NCI-H128 (cell line): ENCODE results near the gene CIB4.
"Not testable (repeated sequence)": the region's sequence is repeated elsewhere in the genome, so short reads cannot be mapped to it uniquely, and the experiment has no call there.

Experiments used
- DNase-seq: peaks from one replicate; lab custom pipeline; 2025; ENCODE audit not compliant: unreplicated experiment; lab: John Stamatoyannopoulos, UW

CIB4 gene

GRCh38 chr2:26668041-26668440 is 26.9 kb upstream of the CIB4 start:
- no peak for DNase-seq

DNA sequence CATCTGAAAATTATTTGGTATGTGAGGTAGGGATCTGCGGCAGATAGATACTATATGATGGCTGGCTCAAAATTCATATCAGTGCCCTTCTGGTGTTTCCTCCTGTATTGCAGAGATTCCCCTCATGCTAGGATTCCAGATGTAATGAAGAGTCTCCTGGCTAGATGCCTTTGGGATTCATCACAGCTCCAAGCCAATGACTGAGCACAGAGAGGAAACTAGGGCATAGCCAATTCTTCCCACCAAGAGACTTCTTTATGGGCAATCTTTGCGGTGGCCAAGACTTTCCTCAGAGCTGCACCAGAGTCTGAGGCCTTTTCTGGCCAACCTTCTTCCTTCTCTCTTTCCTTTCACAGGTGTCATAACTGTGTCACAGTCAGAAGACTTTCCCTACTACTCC is 25.5 kb upstream of the CIB4 start:
- no peak for DNase-seq

DNA sequence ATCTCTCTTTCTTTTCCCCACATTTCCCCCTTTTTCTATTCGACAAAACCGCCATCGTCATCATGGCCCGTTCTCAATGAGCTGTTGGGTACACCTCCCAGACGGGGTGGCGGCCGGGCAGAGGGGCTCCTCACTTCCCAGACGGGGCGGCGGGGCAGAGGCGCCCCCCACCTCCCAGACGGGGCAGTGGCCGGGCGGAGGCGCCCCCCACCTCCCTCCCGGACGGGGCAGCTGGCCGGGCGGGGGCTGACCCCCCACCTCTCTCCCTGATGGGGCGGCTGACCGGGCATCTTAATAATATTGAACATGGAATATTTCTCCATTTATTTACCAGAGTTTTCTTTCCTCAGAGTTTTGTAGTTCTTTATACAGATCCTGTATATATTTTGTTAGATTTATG is 24.1 kb upstream of the CIB4 start:
- not testable (repeated sequence) for DNase-seq

DNA sequence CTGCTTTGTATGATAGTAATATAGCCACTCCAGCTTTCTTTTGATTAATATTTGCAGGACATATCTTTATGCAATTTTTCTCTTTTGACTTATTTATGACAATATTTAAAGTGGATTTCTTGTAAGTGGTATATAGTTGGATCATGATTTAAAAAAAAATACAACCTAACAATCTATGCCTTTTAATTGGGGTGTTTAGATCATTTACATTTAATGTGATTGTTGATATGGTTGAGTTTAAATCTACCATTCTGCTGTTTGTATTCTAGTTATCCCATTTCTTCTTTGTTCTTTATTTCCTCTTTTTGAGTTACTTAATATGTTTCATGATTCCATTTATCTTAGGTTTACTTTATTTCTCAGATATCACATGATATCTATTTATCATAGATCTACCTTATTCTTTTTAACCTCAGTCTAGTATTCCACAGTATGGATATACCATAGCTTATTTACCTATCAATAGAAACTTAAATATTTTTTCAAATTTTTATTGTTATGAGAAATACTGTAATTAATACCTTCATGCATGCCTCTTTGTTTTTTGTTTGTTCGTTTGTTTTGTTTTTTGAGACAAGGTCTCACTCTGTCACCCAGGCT is 19.3 kb upstream of the CIB4 start:
- no peak for DNase-seq

- DNase-seq, result no peak
Measured at GRCh38 chr2:26658691-26659346, 17.7 kb upstream of the CIB4 start.

GRCh38 chr2:26657265-26657664 is 16.1 kb upstream of the CIB4 start:
- DNase-seq, result no peak

DNA sequence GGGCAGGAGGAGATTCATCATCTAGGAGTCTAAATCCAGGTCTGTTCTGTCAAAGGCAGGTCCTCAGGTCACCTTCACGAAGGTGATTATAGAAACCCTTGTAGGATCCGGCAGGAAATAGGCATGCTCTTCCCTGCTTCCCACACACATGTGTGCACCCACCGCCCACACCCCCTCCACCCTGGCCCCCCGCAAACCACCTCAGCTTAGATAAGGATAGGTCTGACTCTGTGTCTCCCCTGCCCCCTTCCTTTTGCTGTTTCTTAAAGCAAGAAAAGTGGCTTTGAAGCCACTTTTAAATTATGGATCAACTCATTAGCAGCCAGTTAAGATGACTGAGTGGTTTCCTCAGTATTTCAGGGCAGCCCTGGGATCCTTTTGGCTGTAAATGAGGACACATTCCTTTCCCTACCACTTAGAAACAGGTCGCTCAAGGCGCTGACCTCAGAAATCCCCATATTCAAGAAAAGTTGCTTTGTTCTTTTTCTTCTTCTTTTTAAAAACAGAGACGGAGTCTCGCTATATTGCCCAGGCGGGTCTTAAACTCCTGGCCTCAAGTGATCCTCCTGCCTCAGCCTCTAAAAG is 14.5 kb upstream of the CIB4 start:
- no peak for DNase-seq

DNA sequence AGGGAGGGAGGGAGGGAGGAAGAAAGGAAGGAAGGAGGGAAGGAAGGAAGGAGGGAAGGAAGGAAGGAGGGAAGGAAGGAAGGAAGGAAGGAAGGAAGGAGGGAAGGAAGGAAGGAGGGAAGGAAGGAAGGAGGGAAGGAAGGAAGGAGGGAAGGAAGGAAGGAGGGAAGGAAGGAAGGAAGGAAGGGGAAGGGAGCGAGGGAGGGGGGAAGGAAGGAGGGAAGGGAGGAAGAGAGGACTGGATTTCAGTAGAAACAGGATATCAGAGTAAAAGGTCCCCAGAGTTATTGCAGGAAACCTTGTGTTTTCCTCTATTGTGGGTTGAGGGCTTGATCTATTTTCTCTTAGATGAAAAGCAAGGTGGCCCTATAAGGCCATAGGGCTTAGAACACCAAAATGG is 14.0 kb upstream of the CIB4 start:
- DNase-seq, result not testable (repeated sequence)

- no peak for DNase-seq
Measured at GRCh38 chr2:26654061-26654340, 12.8 kb upstream of the CIB4 start.

DNA sequence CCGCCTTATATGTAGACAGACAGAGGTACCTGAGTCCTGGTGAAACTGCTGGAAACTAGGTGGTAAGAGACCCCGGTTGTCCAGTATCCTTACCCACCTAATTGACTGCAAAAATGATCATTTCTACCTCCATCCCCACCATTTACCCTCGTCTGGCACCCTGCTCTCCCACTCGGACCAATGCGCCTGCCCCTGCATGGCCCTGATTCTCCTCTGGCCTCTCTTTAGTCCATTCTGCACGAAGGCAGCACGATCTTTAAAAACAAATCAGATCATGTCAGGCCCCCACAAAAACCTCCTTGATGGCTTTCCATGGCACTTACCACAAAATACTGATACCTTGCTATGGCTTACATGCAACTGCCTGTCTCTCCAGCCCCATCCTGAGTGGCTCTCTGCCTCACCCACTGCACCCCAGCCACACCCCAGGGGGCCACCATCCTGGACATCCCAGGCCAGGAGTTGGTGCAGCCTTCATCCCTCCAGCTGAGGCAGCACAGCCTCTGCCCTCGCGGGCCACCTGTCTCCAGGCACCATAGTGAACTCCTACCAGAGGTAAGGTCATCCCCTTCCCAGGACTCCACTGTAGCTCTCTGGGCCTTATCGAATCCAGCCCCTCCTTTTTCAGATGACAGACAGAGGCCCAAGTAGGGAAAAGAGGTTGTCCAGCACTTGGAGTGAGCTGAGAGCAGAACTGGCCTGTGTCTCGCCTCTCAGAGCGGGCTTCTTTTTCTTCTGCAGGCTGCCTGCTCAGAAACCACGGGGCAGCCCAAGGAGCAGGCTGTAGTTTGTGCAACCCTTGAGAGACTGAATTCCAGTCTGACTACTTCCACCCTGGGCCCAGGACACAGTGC is 12.3 kb upstream of the CIB4 start:
- no peak for DNase-seq

- no peak for DNase-seq
Measured at GRCh38 chr2:26652361-26653041, 11.3 kb upstream of the CIB4 start.

GRCh38 chr2:26651799-26652198 is 10.6 kb upstream of the CIB4 start:
- no peak for DNase-seq

DNA sequence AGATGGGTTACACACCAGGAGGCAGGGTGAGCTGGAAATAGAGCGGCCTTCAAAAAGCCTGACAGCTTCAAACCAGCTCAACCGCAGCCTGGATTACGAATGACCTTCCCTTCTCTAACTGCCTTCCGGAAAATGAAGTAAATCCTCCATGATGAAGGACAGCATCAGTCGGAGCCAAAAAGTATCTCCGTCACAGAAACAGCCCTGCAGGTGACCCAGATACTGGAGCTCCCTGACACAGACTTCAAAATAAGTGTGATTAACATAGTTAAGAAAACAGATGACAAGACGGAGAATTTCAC is 10.3 kb upstream of the CIB4 start:
- DNase-seq, result no peak

DNA sequence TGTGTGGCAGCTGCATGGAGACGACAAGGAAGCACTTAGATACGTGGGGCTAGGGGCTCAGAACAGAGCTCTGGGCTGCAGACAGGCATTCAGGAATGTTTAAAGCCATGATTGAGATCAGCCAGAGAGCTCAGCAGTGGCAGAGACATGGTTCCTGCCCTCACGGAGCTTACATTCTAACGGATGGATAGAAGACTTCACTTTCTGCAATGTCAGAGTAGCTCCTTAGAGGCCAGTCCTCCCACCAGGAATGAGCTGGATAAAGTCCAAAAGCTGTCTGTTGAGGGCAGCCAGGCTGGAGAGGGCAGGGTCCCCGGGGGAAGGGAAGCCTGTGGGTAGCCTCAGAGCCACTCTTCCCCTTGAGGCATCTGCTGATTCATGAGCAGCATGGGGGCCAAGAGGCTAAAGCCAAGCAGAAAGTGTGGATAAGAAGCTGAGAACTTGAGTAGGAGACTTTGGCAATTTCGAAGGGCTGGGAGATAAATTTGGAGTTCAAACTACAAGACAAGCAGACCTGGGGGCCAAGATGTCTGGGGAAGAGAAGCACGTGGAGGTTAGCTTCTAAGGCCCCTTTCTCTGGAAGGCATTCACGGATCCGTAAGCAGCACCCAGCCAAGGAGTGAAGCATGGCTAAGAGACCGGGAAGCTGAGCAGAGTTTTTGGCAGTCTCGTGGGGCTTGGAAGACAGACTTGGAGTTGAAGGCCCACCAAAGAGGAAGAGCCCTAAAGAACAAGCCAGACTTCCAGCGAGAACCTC is 9.7 kb upstream of the CIB4 start:
- DNase-seq, result no peak

DNA sequence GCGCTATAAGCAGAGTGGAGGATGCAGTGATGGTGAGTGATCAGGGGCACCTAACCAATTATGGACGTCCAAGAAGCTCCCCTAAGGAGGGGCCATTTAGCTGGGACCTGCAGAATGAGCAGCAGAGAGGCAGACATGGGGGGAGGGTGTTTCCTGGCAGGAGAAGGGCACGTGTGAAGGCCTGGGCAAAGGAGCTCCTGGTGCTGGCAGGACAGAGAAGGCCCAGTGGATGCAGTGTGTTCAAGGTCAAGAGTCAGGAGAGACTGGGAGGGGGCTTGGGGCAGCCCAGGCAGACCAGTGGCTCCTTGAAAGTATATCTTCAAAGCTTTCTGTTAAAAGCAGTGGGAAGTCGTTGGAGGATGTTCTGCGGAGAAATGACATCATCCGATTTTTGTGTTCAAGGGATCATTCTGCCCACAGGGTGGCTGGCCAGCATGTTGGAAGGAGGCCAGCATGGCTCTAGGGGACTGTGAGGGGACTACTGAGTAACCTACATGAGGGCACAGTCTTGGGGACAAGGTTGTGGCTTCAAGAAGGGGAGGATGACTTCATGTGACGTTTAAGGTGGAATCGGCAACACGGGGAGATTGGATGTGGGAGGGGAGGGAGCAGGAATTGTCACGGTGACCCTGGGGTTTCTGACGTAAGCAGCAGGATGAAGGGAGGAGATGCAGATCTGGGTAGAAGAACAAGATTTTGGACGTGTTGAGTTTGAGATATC is 9.0 kb upstream of the CIB4 start:
- no peak for DNase-seq

- DNase-seq, result no peak
Measured at GRCh38 chr2:26649322-26649721, 8.2 kb upstream of the CIB4 start.

DNA sequence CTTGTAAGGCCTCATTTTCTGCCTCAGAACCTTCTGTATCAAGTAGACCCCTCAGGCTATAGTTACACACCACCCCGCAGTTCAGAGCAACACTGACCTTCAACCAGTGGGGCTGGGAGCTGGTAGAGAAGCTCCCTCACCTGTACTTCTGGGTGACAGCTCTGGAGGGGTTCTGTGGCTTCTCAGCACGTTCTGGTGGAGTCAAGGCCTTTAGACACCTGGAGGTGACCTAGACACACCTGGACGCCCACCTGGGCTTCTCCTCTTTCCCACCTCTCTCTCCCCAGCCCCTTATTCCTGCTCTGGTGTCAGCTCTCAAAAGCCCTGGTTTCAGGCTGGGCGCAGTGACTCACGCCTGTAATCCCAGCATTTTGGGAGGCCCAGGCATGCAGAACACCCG is 7.3 kb upstream of the CIB4 start:
- DNase-seq, result no peak

- no peak for DNase-seq
Measured at GRCh38 chr2:26647981-26648380, 6.8 kb upstream of the CIB4 start.

DNA sequence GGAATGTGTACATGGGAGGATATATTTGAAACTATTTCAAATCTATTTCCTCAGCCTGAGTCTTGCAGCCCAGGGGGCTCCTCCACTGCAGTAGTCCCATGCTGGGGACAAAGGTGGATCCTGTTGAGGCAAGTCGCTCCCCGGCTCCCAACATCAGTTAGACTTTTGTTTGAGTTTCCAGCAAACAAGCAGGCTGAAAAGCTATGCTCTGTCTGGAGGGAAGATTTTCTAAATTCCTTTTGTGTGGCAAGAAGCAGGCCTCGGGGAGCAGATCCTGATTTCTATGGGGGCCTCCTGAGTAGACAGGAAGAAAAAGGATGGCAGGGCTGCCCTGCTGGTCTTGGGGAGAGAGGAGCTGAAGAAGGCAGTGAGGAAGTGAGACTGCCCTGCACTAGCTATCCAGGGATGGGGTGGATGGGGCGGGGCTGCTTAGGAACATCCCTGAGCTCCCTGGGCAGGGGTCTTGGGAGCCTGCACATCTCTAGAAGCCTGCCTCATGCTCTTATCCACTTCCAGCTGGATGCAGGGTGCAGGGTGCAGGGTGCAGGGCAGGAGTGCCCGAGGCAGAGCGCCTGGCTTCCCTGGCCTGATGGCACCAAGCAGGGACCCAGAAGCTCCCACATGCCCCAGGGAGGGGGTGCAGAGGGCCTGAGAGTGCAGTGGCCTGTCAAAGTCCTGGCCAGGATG is 6.0 kb upstream of the CIB4 start:
- DNase-seq, result no peak

GRCh38 chr2:26645762-26646161 is 4.6 kb upstream of the CIB4 start:
- DNase-seq, result no peak
